Endothelial cell of umbilical vein (primary cell): ENCODE data around the gene MDFI. TPM values are rescaled to one million over a fixed set of nuclear protein-coding genes. Genes with fewer than 3 reads are reported as not detected.
A peak's percentile ranks its signal among the peaks of the same experiment; 100 is the strongest.

ENCODE experiments used
- BruUV-seq: library from RNA; stranded (reverse); fragments of 400-500 nt; replicated peaks from 2 replicates; lab custom pipeline; 2021; lab: Mats Ljungman, UMichigan
- CTCF ChIA-PET: fragments of 300-600, 350-600 bp; sonication (Branson Sonifier 250); formaldehyde crosslinking; loops from one replicate; lab custom pipeline; 2021; ENCODE audit warnings: antibody characterized with exemption, inconsistent platforms; lab: Charles Lee
- POLR2A ChIA-PET: fragments of 300-600, 350-600 bp; sonication (Branson Sonifier 250); formaldehyde crosslinking; loops from one replicate; lab custom pipeline; 2021; ENCODE audit warnings: antibody characterized with exemption, inconsistent platforms; lab: Charles Lee
- DNase-seq: peaks from one replicate; pipeline ENCODE4 v3.0.0-alpha.2; 2011; ENCODE audit warnings: low read depth, low spot score
- FAIRE-seq: peaks from 2 replicates; lab custom pipeline; 2011; peaks lifted over from hg19 to GRCh38; lab: Jason Lieb, UNC
- H2AFZ ChIP-seq: 2 replicates; pipeline ENCODE4 v1.6.0; 2012; ENCODE audit warnings: low read depth, low read length, control low read depth, inconsistent platforms
- H3K27ac ChIP-seq: 2 replicates; pipeline ENCODE4 v1.5.1; 2011; ENCODE audit warnings: low read depth, mild to moderate bottlenecking, control low read depth, low read length, moderate library complexity; ENCODE audit not compliant: insufficient read depth
- H3K27me3 ChIP-seq, 2 experiments: 2 replicates each; pipeline versions ENCODE4 v1.6.0 to v1.6.1; 2011; ENCODE audit warnings: low read length in 2 of 2, mixed read lengths in 1 of 2; ENCODE audit not compliant: control insufficient read depth in 2 of 2, insufficient read depth in 2 of 2
- H3K36me3 ChIP-seq, 2 experiments: 2 replicates in 1 of 2; 3 replicates in 1 of 2; pipeline ENCODE4 v1.5.1; 2011; ENCODE audit warnings: low read length in 2 of 2, mild to moderate bottlenecking in 1 of 2, moderate library complexity in 1 of 2; ENCODE audit not compliant: control insufficient read depth in 2 of 2, insufficient read depth in 2 of 2; ENCODE audit errors: extremely low read depth in 1 of 2
- H3K4me1 ChIP-seq: 3 replicates; pipeline ENCODE4 v1.5.1; 2011; ENCODE audit warnings: mild to moderate bottlenecking, low read length; ENCODE audit not compliant: control insufficient read depth, insufficient read depth; ENCODE audit errors: extremely low read depth
- H3K4me2 ChIP-seq: 2 replicates; pipeline ENCODE4 v1.6.1; 2011; ENCODE audit warnings: low read length, control low read depth, mixed read lengths; ENCODE audit not compliant: insufficient read depth
- H3K4me3 ChIP-seq, 3 experiments: fragments of 200-600 bp in 1 of 3; sonication (generic), shearing (Covaris generic) in 1 of 3; replicated peaks in 1 of 3; 2 replicates each; pipeline ENCODE4 v1.5.1; 2011 to 2016; ENCODE audit warnings: control low read depth in 3 of 3, low read length in 3 of 3, mild to moderate bottlenecking in 2 of 3, inconsistent platforms in 1 of 3, low read depth in 1 of 3, moderate library complexity in 1 of 3; ENCODE audit not compliant: insufficient read depth in 1 of 3
- H3K79me2 ChIP-seq: 2 replicates; pipeline ENCODE4 v1.6.0; 2012; ENCODE audit warnings: low read length, inconsistent platforms; ENCODE audit not compliant: control insufficient read depth, insufficient read depth
- H3K9ac ChIP-seq: replicated peaks from 2 replicates; pipeline ENCODE3; 2011; ENCODE audit warnings: low read length, control low read depth; ENCODE audit not compliant: insufficient read depth; ENCODE audit errors: extremely low read depth
- H3K9me1 ChIP-seq: replicated peaks from 3 replicates; pipeline ENCODE4 v1.6.0; 2011; ENCODE audit warnings: mild to moderate bottlenecking, low read length; ENCODE audit not compliant: control insufficient read depth, insufficient read depth; ENCODE audit errors: extremely low read depth
- H3K9me3 ChIP-seq: replicated peaks from 2 replicates; pipeline ENCODE4 v1.5.1; 2012; ENCODE audit warnings: low read length, inconsistent platforms; ENCODE audit not compliant: control insufficient read depth, insufficient read depth
- H4K20me1 ChIP-seq: replicated peaks from 2 replicates; pipeline ENCODE3; 2011; ENCODE audit warnings: mild to moderate bottlenecking, low read length; ENCODE audit not compliant: control insufficient read depth, insufficient read depth; ENCODE audit errors: extremely low read depth
- EZH2 ChIP-seq: IDR thresholded peaks from 2 replicates; pipeline ENCODE4 v1.6.1; 2012; ENCODE audit warnings: borderline replicate concordance, low read depth, mild to moderate bottlenecking, moderate library complexity, low read length, inconsistent platforms; ENCODE audit not compliant: severe bottlenecking
- FOS ChIP-seq: IDR thresholded peaks from 2 replicates; pipeline ENCODE4 v1.6.1; 2011; ENCODE audit warnings: mild to moderate bottlenecking, low read length, moderate library complexity, borderline replicate concordance; ENCODE audit not compliant: insufficient read depth
- GATA2 ChIP-seq: IDR thresholded peaks from 2 replicates; pipeline ENCODE4 v1.7.0; 2011; ENCODE audit warnings: low read depth, mild to moderate bottlenecking, moderate library complexity, mixed read lengths, low read length; ENCODE audit not compliant: insufficient read length, insufficient read depth
- MYC ChIP-seq: IDR thresholded peaks from one replicate; pipeline ENCODE4 v1.6.1; 2011; ENCODE audit warnings: mild to moderate bottlenecking, low read depth, low read length
- POLR2AphosphoS5 ChIP-seq: IDR thresholded peaks from 2 replicates; pipeline ENCODE4 v1.6.1; 2012; ENCODE audit warnings: low read depth, mild to moderate bottlenecking, control low read depth, low read length, moderate library complexity; ENCODE audit not compliant: insufficient read depth
- dilution Hi-C: fragments of 300-500 bp; cut with MboI; formaldehyde crosslinking; loops from one replicate; pipeline ENCODE4 v1.15.0; 2019; ENCODE audit warnings: low sequenced_read_pairs; ENCODE audit not compliant: extremely low pct_ligation_motif_present
- intact Hi-C: fragments of 100-400 bp; cut with micrococcal nuclease; formaldehyde crosslinking; loops from one replicate; pipeline ENCODE4 v1.10.0; 2022
- polyA plus RNA-seq, 4 experiments: library from polyadenylated mRNA; depleted of rRNA in 3 of 4; stranded (reverse) in 3 of 4; unstranded in 1 of 4; fragments of >200 nt; gene quantifications; 2 replicates each; pipeline versions ENCODE4 v1.2.1 to v1.2.3, GENCODE V29; 2011 to 2012; ENCODE audit warnings: missing spikeins in 1 of 4
- total RNA-seq: library from RNA; stranded (reverse); gene quantifications from 2 replicates; pipeline ENCODE4 v1.2.3, GENCODE V29; 2021

The MDFI gene
- total and polyA plus RNA-seq, 2 donors (not counting 3 experiments of a cell fraction or from before 2014, with no cell fraction given) = 32.4 to 74.1 TPM

GRCh38 chr6:41636833-41637193 is 1.5 kb upstream of the MDFI start:
- peak overlapping the region; percentile 44 for H2AFZ ChIP-seq
- no peaks in the 10 kb centered on the region for H3K27me3 ChIP-seq
- no peaks in the 10 kb centered on the region for H3K79me2 ChIP-seq
- dilution Hi-C loops = no loop called here
- no peaks in the 10 kb centered on the region for H4K20me1 ChIP-seq
- POLR2A ChIA-PET = no interaction called here
- intact Hi-C loops = loop anchor here (1.0 kb wide), 2 partner anchors 10 to 45 kb away; no protein-coding TSS in a partner anchor
- CTCF ChIA-PET = interaction anchor here (0.7 to 2.6 kb wide), 7 partner anchors 10 to 143 kb away, joined by 3 to 13 read pairs (median 3); partner anchors contain the start of gene FRS3
- H3K4me3 ChIP-seq = peak overlapping the region; percentile 27 to 66 (median 55)
- peak; percentile 51 for DNase-seq
- H3K9ac ChIP-seq = peak overlapping the region; percentile 51
- H3K36me3 ChIP-seq = no peaks in the 10 kb centered on the region
- H3K9me3 ChIP-seq = no peaks in the 10 kb centered on the region
- peak overlapping the region; percentile 66 for H3K4me2 ChIP-seq
- peak; percentile 89 for FAIRE-seq
- no TSS peak for BruUV-seq
- H3K4me1 ChIP-seq = peaks cover 21% of the 10 kb centered on the region
- no peaks in the 10 kb centered on the region for H3K9me1 ChIP-seq
- TF ChIP-seq FOS = peak; percentile 81
- TF ChIP-seq MYC = no peak
- peak; percentile 61 for TF ChIP-seq POLR2AphosphoS5
- peak overlapping the region; percentile 30 for H3K27ac ChIP-seq

- POLR2A ChIA-PET = no interaction called here
Measured at GRCh38 chr6:41637194-41638001, 870 bp upstream of the MDFI start.

More at GRCh38 chr6:41637194-41638001, 870 bp upstream of the MDFI start:
- intact Hi-C loops = loop anchor here (1.0 to 2.0 kb wide), 4 partner anchors 10 to 45 kb away; no protein-coding TSS in a partner anchor
- Histone ChIP-seq H3K4me3 (peak overlapping the region; percentile 27 to 66 (median 55)), H4K20me1 (no peaks in the 10 kb centered on the region), H3K27ac (peak overlapping the region; percentile 30), H3K9me3 (no peaks in the 10 kb centered on the region), H3K79me2 (no peaks in the 10 kb centered on the region), H3K9ac (peak overlapping the region; percentile 51), H3K27me3 (no peaks in the 10 kb centered on the region), H3K36me3 (no peaks in the 10 kb centered on the region), H3K9me1 (no peaks in the 10 kb centered on the region), H2AFZ (peak overlapping the region; percentile 44), H3K4me2 (peak overlapping the region; percentile 66), H3K4me1 (peaks cover 24% of the 10 kb centered on the region)
- CTCF ChIA-PET = interaction anchor here (0.7 to 2.6 kb wide), 6 partner anchors 10 to 142 kb away, joined by 3 to 13 read pairs (median 4); partner anchors contain the start of gene FRS3
- BruUV-seq = TSS peak; percentile 25
- TF ChIP-seq GATA2 (no peak), EZH2 (peak; percentile 29)
- peak; percentile 85 for FAIRE-seq
- DNase-seq = peak; percentile 36
- dilution Hi-C loops = no loop called here
